K562 treated with DMSO at 1 percent for 4 hours (cell line): ENCODE data around the gene UBA52. TPM values are rescaled to one million over a fixed set of nuclear protein-coding genes. Genes with fewer than 3 reads are reported as not detected.

Experiments
- total RNA-seq: library from RNA; unstranded; fragments of 300-600 nt; gene quantifications from 2 replicates; pipeline ENCODE4 v1.2.3, GENCODE V29; 2022; ENCODE audit not compliant: insufficient read depth

UBA52 gene
- total RNA-seq: 2,638 and 2,847 TPM in 2 replicates

GRCh38 chr19:18571564-18572344 is at the start of gene UBA52:
UBA52 (plus strand) TSS chr19:18571857; CDS start chr19:18573301, 1,444 bp downstream.

GRCh38 chr19:18542941-18543813 is 28.5 kb upstream of the UBA52 start, which contains the start of gene FKBP8:
FKBP8 (minus strand) TSS chr19:18543573; CDS start chr19:18541970, 1,603 bp downstream.

GRCh38 chr19:18557411-18558201 is 14.1 kb upstream of the UBA52 start, which contains the start of gene KXD1:
KXD1 (plus strand) TSS chr19:18557870; CDS start chr19:18562057, 4,187 bp downstream.

GRCh38 chr19:18588611-18589379 is 17.1 kb downstream of the UBA52 start, which contains the start of gene REX1BD:
REX1BD (plus strand) TSS chr19:18588798; CDS start chr19:18588802, 4 bp downstream.

GRCh38 chr19:18606281-18607225 is 34.9 kb downstream of the UBA52 start, which contains the start of gene CRLF1:
CRLF1 (minus strand) TSS chr19:18606799; CDS start chr19:18606656, 143 bp downstream.

DNA sequence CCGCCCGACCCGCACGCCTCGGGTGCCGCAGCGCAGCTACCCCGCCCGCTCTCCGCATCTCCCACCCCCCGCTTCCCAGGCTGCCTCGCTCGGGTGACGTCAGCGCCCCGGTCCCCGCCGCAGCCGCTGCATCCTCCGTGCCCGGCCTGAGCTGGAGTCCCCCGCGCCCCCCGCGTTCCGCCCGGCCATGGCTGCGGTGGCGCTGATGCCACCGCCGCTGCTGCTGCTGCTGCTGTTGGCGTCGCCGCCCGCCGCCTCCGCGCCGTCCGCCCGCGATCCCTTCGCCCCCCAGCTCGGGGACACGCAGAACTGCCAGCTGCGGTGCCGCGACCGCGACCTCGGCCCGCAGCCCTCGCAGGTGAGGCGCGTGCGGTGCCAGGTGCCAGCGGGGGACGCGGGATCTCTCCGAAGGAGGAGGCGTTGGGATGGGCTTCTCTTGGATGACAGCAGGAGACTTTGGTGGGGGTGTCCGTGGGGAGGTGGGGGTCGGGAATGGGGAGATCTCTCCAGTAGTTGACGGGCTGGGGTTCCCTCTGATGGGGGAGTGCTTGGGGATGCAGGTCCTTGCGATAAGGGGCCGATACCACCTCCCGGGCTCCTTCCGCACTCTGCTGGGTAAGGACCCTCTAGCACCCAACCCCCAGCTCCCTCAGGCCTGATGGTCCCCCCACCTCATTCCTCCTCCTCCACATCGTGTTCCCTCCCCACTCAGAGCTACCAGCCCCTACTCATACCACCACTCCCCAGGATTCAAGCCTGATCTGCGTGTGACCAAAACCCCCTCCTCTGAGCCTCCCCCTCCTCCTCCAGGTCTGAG is 41.3 kb downstream of the UBA52 start, which contains the start of gene TMEM59L:
Gene TMEM59L (plus strand): TSS at position 99 of the 817 bp plus-strand sequence. CDS start 89 bp downstream, at position 188.

Other genes with a start within 250 kb of the UBA52 start
- 297 and 319 TPM in 2 replicates for gene LSM4, start 248.8 kb upstream of the UBA52 start, total RNA-seq
- 17.2 and 26.4 TPM in 2 replicates for gene PGPEP1, start 231.3 kb upstream of the UBA52 start, total RNA-seq
- gene GDF15, start 185.7 kb upstream of the UBA52 start, total RNA-seq: 320 and 331 TPM in 2 replicates
- gene LRRC25, start 174.2 kb upstream of the UBA52 start, total RNA-seq: 0.41 and 1.0 TPM in 2 replicates
- 102 and 118 TPM in 2 replicates for gene SSBP4, start 152.5 kb upstream of the UBA52 start, total RNA-seq
- 348 and 429 TPM in 2 replicates for gene ISYNA1, start 133.7 kb upstream of the UBA52 start, total RNA-seq
- gene ELL, start 49.8 kb upstream of the UBA52 start, total RNA-seq: 10.4 and 11.2 TPM in 2 replicates
- 338 and 375 TPM in 2 replicates for gene FKBP8, start 28.3 kb upstream of the UBA52 start, total RNA-seq
- gene KXD1, start 14.0 kb upstream of the UBA52 start, total RNA-seq: 151 and 162 TPM in 2 replicates
- 80.6 and 108 TPM in 2 replicates for gene REX1BD, start 16.9 kb downstream of the UBA52 start, total RNA-seq
- gene CRLF1, start 34.9 kb downstream of the UBA52 start, total RNA-seq: 4.2 TPM in 1 of 2 replicates, not detected in the other
- 0.41 TPM in 1 of 2 replicates, not detected in the other for gene TMEM59L, start 41.0 kb downstream of the UBA52 start, total RNA-seq
- 10.1 and 13.3 TPM in 2 replicates for gene KLHL26, start 65.2 kb downstream of the UBA52 start, total RNA-seq
- gene CRTC1, start 111.8 kb downstream of the UBA52 start, total RNA-seq: 11.7 and 13.6 TPM in 2 replicates
- gene COMP, start 219.4 kb downstream of the UBA52 start, total RNA-seq: not detected in 2 replicates